Renal cortical epithelial cell (primary cell): ENCODE measurements around the gene DYNC2LI1. TPM values are rescaled to one million over a fixed set of nuclear protein-coding genes. Genes with fewer than 3 reads are reported as not detected.

Experiments
- DNase-seq: peaks from one replicate; pipeline ENCODE4 v3.0.0-alpha.2; 2011; ENCODE audit warnings: low read depth
- total RNA-seq: library from RNA; depleted of rRNA; stranded (reverse); fragments of >200 nt; gene quantifications from 2 replicates; pipeline ENCODE4 v1.2.3, GENCODE V29; 2014

DYNC2LI1 gene
- total RNA-seq, 1 donor from 2014 or later, result 72.6 TPM

- no peak for DNase-seq
Measured at GRCh38 chr2:43763091-43763490, 10.7 kb upstream of the DYNC2LI1 start.

- no peak for DNase-seq
Measured at GRCh38 chr2:43764086-43764705, 9.6 kb upstream of the DYNC2LI1 start.

GRCh38 chr2:43766006-43766405, 7.8 kb upstream of the DYNC2LI1 start:
- DNase-seq, result peak; percentile 90

GRCh38 chr2:43774617-43775016, 778 bp downstream of the DYNC2LI1 start:
- DNase-seq, result no peak

- DNase-seq, result no peak
Measured at GRCh38 chr2:43776324-43776723, 2.5 kb downstream of the DYNC2LI1 start.

GRCh38 chr2:43777306-43777926, 3.6 kb downstream of the DYNC2LI1 start:
- DNase-seq, result no peak

GRCh38 chr2:43778233-43778632, 4.4 kb downstream of the DYNC2LI1 start:
- no peak for DNase-seq

- no peak for DNase-seq
Measured at GRCh38 chr2:43787895-43788294, 14.1 kb downstream of the DYNC2LI1 start.

GRCh38 chr2:43788646-43789045, 14.8 kb downstream of the DYNC2LI1 start:
- no peak for DNase-seq

GRCh38 chr2:43790147-43790546, 16.3 kb downstream of the DYNC2LI1 start:
- no peak for DNase-seq

GRCh38 chr2:43791035-43791765, 17.4 kb downstream of the DYNC2LI1 start:
- DNase-seq, result no peak

GRCh38 chr2:43792653-43793052, 18.8 kb downstream of the DYNC2LI1 start:
- peak; percentile 97 for DNase-seq

GRCh38 chr2:43794956-43795355, 21.1 kb downstream of the DYNC2LI1 start:
- DNase-seq, result no peak

- DNase-seq, result no peak
Measured at GRCh38 chr2:43796206-43796605, 22.4 kb downstream of the DYNC2LI1 start.

- no peak for DNase-seq
Measured at GRCh38 chr2:43798300-43798699, 24.5 kb downstream of the DYNC2LI1 start.

GRCh38 chr2:43800894-43801293, 27.1 kb downstream of the DYNC2LI1 start:
- no peak for DNase-seq

- DNase-seq, result no peak
Measured at GRCh38 chr2:43802135-43802534, 28.3 kb downstream of the DYNC2LI1 start.

- DNase-seq, result no peak
Measured at GRCh38 chr2:43803113-43803512, 29.3 kb downstream of the DYNC2LI1 start.

GRCh38 chr2:43806719-43807031, 32.8 kb downstream of the DYNC2LI1 start:
- no peak for DNase-seq

- no peak for DNase-seq
Measured at GRCh38 chr2:43810452-43810851, 36.6 kb downstream of the DYNC2LI1 start.

GRCh38 chr2:43810888-43811287, 37.0 kb downstream of the DYNC2LI1 start:
- no peak for DNase-seq

GRCh38 chr2:43812006-43812405, 38.2 kb downstream of the DYNC2LI1 start:
- DNase-seq, result no peak

GRCh38 chr2:43812947-43813346, 39.1 kb downstream of the DYNC2LI1 start:
- no peak for DNase-seq
